ENCODE data around the gene FADS1. TPM values are rescaled to one million over a fixed set of nuclear protein-coding genes. Genes with fewer than 3 reads are reported as not detected.
A peak's percentile ranks its signal among the peaks of the same experiment; 100 is the strongest.

FADS1 gene
- total RNA-seq, 1 donor from 2014 or later = 94.7 TPM

DNA sequence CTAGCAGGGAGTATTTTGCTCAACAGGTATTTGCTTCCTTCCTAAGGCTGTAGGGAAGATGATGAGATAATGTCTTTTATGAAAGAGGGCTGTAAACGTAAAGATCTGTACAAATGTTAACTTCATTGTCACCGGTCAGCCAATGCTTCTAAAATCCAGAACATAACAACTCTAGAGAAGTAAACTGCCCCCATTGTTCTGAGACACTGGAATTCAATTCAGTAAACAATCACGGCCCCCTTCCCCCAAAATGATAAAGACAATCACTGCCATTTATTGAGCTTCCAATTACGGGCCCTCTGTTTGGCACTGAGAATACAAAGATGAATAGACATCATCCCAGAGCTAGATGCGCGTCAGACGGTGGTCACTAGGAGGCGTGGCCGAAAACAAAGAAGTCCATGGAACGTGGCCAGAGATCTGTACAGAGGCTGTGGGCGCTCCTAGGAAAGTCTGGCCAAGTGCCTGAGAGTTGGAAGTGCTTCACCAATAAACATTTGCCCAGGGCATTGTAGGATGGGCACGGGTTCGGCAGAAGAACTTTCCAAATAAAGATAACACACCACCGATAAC is 25.0 kb downstream of the FADS1 start:
- Mint-ChIP-seq H3K4me3 (peak overlapping the region; percentile 95), H3K4me1 (peaks cover 37% of the 10 kb centered on the region)

GRCh38 chr11:61787928-61788491 is 28.8 kb downstream of the FADS1 start:
- peaks cover 19% of the 10 kb centered on the region for H3K4me1 Mint-ChIP-seq
- no peaks in the 10 kb centered on the region for H3K9me3 Mint-ChIP-seq
- intact Hi-C loops (cut with micrococcal nuclease) = no loop called here
- no peaks in the 10 kb centered on the region for H3K27me3 Mint-ChIP-seq
- H3K4me3 Mint-ChIP-seq = no peak overlapping the region
- H3K27ac Mint-ChIP-seq = no peak overlapping the region
- DNase-seq = peak; percentile 66
- peaks cover 41% of the 10 kb centered on the region for H3K36me3 Mint-ChIP-seq (ENCODE audit: low read depth)

More for the DNA sequence above, 25.0 kb downstream of the FADS1 start:
- peak; percentile 85 for DNase-seq
- Mint-ChIP-seq H3K36me3 (ENCODE audit: low read depth) (peaks cover 51% of the 10 kb centered on the region), H3K27ac (peak overlapping the region; percentile 99), H3K9me3 (no peaks in the 10 kb centered on the region), H3K27me3 (no peaks in the 10 kb centered on the region)
- intact Hi-C loops (cut with micrococcal nuclease) = loop anchor here (1.0 to 10.0 kb wide), 7 partner anchors 15 to 427 kb away; partner anchors contain the start of genes CYB561A3, FADS2, FTH1 and SYT7

DNA sequence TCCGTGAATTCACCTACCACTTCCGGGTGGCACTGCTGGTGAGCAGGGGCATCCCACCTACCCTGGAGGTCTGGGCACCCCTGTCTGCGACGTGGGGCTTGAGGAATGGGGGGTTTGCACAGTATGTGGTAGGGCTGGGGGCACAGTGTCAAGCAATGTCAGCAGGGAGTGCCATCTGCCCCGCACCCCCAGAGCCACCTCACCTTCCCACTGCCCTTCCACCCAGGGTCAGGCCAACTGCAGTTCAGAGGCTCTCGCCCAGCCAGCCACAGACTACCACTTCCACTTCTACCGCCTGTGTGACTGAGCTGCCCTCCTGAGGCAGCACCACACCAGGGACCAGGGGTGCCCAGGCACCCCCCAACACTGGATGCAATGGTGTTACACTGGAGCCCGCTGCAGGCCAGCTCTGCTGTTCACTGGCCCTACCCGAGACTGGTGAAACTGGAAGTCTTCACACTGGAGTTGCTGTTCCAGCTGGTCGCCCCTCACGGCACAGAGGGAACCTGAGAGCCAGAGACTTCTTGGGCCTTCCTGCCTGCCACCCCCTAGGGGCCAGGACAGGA is 30.9 kb downstream of the FADS1 start:
- no peak overlapping the region for H3K27ac Mint-ChIP-seq
- no peaks in the 10 kb centered on the region for H3K27me3 Mint-ChIP-seq
- peaks cover 30% of the 10 kb centered on the region for H3K36me3 Mint-ChIP-seq (ENCODE audit: low read depth)
- H3K4me3 Mint-ChIP-seq = no peak overlapping the region
- peaks cover 11% of the 10 kb centered on the region for H3K4me1 Mint-ChIP-seq
- no peaks in the 10 kb centered on the region for H3K9me3 Mint-ChIP-seq
- no peak for DNase-seq
- intact Hi-C loops (cut with micrococcal nuclease) = no loop called here

- no peak overlapping the region for H3K27ac Mint-ChIP-seq
- DNase-seq = no peak
- intact Hi-C loops (cut with micrococcal nuclease) = no loop called here
- no peak overlapping the region for H3K4me3 Mint-ChIP-seq
- peaks cover 3% of the 10 kb centered on the region for H3K4me1 Mint-ChIP-seq
- H3K9me3 Mint-ChIP-seq = no peaks in the 10 kb centered on the region
- H3K27me3 Mint-ChIP-seq = no peaks in the 10 kb centered on the region
- peaks cover 21% of the 10 kb centered on the region for H3K36me3 Mint-ChIP-seq (ENCODE audit: low read depth)
Measured at GRCh38 chr11:61784506-61784805, 32.3 kb downstream of the FADS1 start.

DNA sequence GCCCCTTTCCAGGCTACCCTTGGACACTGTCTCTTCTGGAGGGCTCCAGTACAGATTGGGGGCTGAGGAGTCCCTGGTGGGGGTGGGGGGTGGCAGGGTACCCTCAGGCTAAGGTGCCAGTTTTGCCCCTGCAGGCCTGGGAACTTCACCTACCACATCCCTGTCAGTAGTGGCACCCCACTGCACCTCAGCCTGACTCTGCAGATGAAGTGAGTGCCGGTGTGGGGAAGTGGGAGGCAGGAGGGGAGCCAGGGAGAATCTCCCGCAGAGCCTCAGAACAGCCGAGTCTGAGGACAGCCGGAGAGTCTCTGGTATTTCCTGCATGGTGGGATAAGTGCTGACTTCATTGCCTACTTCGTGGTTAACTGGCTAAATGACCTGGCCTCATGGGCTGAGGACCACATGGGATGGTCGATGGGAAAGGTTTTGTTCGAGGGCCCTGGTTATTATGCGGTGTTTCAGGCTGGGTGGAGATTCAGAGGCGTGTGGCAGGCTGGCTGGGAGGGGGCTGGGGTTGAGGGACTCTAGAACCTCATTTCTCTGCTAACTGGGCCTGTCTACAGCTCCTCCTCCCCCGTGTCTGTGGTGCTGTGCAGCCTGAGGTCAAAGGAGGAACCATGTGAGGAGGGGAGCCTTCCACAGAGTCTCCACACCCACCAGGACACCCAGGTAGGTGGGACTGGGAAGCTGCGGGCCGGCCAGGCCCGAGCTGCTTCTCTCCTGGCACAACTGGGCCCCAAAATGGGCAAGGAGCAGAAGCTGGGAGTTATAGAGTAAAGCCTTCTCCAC is 32.9 kb downstream of the FADS1 start:
- H3K4me1 Mint-ChIP-seq = no peaks in the 10 kb centered on the region
- H3K27me3 Mint-ChIP-seq = no peaks in the 10 kb centered on the region
- no peak overlapping the region for H3K4me3 Mint-ChIP-seq
- intact Hi-C loops (cut with micrococcal nuclease) = no loop called here
- H3K36me3 Mint-ChIP-seq (ENCODE audit: low read depth) = peaks cover 17% of the 10 kb centered on the region
- DNase-seq = no peak
- no peaks in the 10 kb centered on the region for H3K9me3 Mint-ChIP-seq
- no peak overlapping the region for H3K27ac Mint-ChIP-seq

- Mint-ChIP-seq H3K27me3 (no peaks in the 10 kb centered on the region), H3K4me3 (no peak overlapping the region), H3K36me3 (ENCODE audit: low read depth) (peaks cover 8% of the 10 kb centered on the region), H3K4me1 (peaks cover 2% of the 10 kb centered on the region), H3K9me3 (no peaks in the 10 kb centered on the region), H3K27ac (no peak overlapping the region)
- intact Hi-C loops (cut with micrococcal nuclease) = no loop called here
- DNase-seq = no peak
Measured at GRCh38 chr11:61782841-61783240, 34.0 kb downstream of the FADS1 start.

DNA sequence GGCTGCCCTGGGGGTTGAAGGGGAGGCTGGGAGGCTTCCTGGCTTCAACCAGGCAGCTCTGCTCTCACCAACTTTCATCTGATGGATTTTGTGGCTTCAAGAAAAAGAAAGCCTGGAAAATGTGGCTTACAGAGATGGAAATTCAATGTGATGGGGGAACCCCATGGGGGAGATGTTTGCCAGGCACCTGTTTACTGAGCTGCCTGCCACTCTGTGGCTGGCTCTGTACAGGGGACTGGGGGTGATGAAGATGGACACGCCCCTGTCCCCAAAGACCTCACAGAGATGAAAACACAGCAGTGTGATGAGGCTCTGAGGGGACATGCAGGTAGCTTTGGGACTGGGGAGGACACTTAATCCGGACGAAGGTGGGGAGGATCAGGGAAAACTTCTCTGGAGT is 34.5 kb downstream of the FADS1 start:
- no peak overlapping the region for H3K27ac Mint-ChIP-seq
- H3K27me3 Mint-ChIP-seq = no peaks in the 10 kb centered on the region
- H3K4me1 Mint-ChIP-seq = peaks cover 3% of the 10 kb centered on the region
- peaks cover 8% of the 10 kb centered on the region for H3K36me3 Mint-ChIP-seq (ENCODE audit: low read depth)
- DNase-seq = no peak
- intact Hi-C loops (cut with micrococcal nuclease) = no loop called here
- no peaks in the 10 kb centered on the region for H3K9me3 Mint-ChIP-seq
- no peak overlapping the region for H3K4me3 Mint-ChIP-seq

DNA sequence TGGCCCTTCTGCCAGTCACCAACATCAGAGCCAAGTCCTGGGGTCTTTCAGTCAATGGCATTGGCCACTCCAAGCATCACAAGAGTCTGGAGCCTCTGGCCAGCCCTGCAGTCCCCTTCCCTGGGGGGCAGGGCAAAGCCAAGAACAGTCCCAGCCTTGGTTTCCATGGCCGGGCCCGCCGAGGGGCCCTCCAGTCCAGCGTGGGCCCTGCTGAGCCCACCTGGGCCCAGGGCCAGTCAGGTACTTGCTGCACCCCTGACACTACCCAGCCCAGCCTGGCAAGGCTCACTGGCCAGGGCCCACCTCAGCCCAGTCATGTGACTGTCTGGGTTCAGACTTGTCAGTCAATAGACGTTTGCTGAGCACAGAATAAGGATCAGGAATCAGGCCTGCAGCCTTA is 35.2 kb downstream of the FADS1 start:
- no peaks in the 10 kb centered on the region for H3K27me3 Mint-ChIP-seq
- no peak for DNase-seq
- H3K27ac Mint-ChIP-seq = no peak overlapping the region
- H3K4me3 Mint-ChIP-seq = no peak overlapping the region
- no peaks in the 10 kb centered on the region for H3K9me3 Mint-ChIP-seq
- H3K36me3 Mint-ChIP-seq (ENCODE audit: low read depth) = peaks cover 8% of the 10 kb centered on the region
- intact Hi-C loops (cut with micrococcal nuclease) = no loop called here
- H3K4me1 Mint-ChIP-seq = peaks cover 8% of the 10 kb centered on the region

GRCh38 chr11:61780581-61781162 is 36.1 kb downstream of the FADS1 start:
- intact Hi-C loops (cut with micrococcal nuclease) = no loop called here
- H3K4me1 Mint-ChIP-seq = peaks cover 11% of the 10 kb centered on the region
- no peak overlapping the region for H3K4me3 Mint-ChIP-seq
- no peaks in the 10 kb centered on the region for H3K27me3 Mint-ChIP-seq
- no peak for DNase-seq
- no peaks in the 10 kb centered on the region for H3K9me3 Mint-ChIP-seq
- H3K36me3 Mint-ChIP-seq (ENCODE audit: low read depth) = peaks cover 7% of the 10 kb centered on the region
- H3K27ac Mint-ChIP-seq = no peak overlapping the region

- peaks cover 3% of the 10 kb centered on the region for H3K36me3 Mint-ChIP-seq (ENCODE audit: low read depth)
- H3K4me3 Mint-ChIP-seq = no peak overlapping the region
- no peaks in the 10 kb centered on the region for H3K9me3 Mint-ChIP-seq
- H3K4me1 Mint-ChIP-seq = peaks cover 13% of the 10 kb centered on the region
- intact Hi-C loops (cut with micrococcal nuclease) = no loop called here
- no peak for DNase-seq
- no peak overlapping the region for H3K27ac Mint-ChIP-seq
- no peaks in the 10 kb centered on the region for H3K27me3 Mint-ChIP-seq
Measured at GRCh38 chr11:61779666-61780525, 36.9 kb downstream of the FADS1 start.

DNA sequence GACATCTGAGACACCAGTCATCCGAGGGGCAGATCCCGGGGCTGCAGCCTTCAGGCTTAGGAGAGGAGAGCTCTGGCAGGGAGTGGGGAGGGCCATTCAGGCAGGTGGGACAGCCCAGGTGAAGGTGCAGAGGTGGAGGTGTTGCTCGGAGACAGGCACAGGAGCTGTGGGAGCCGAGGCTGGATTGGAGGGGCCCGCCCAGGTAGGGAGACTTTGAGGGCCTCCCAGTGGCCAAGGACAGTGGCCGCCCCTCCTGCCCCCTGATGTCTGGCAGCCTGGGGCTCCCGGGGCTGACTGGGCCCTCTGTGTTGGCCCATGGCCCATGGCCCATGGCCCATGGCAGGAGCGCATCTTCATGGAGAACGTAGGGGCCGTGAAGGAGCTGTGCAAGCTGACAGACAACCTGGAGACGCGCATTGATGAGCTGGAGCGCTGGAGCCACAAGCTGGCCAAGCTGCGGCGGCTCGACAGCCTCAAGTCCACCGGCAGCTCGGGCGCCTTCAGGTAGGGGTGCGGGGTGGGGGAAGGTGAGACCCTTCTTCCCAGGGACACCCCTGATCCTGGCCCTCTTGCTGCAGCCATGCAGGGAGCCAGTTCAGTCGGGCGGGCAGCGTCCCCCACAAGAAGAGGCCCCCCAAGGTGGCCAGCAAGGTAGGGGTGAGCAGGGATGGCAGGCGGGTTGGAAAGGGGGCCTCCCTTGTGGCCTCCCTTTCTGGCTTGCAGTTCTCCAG is 37.7 kb downstream of the FADS1 start:
- DNase-seq = no peak
- H3K27ac Mint-ChIP-seq = no peak overlapping the region
- intact Hi-C loops (cut with micrococcal nuclease) = no loop called here
- H3K9me3 Mint-ChIP-seq = no peaks in the 10 kb centered on the region
- peaks cover 13% of the 10 kb centered on the region for H3K4me1 Mint-ChIP-seq
- H3K27me3 Mint-ChIP-seq = no peaks in the 10 kb centered on the region
- no peaks in the 10 kb centered on the region for H3K36me3 Mint-ChIP-seq (ENCODE audit: low read depth)
- H3K4me3 Mint-ChIP-seq = no peak overlapping the region

GRCh38 chr11:61778357-61778886 is 38.4 kb downstream of the FADS1 start:
- Mint-ChIP-seq H3K4me3 (peak overlapping the region; percentile 64), H3K9me3 (no peaks in the 10 kb centered on the region), H3K4me1 (peaks cover 13% of the 10 kb centered on the region), H3K27ac (no peak overlapping the region), H3K27me3 (no peaks in the 10 kb centered on the region), H3K36me3 (ENCODE audit: low read depth) (no peaks in the 10 kb centered on the region)
- intact Hi-C loops (cut with micrococcal nuclease) = no loop called here
- DNase-seq = no peak
